GF-D8 (cell line): ENCODE data around the gene OSBPL3.
A peak's percentile ranks its signal among the peaks of the same experiment; 100 is the strongest.

Experiments
- DNase-seq: peaks from one replicate; lab custom pipeline; 2025; lab: John Stamatoyannopoulos, UW

The OSBPL3 gene

GRCh38 chr7:24952464-24952863 lies 27.5 kb downstream of the OSBPL3 start:
- no peak for DNase-seq

- no peak for DNase-seq
Observed at GRCh38 chr7:24951441-24951980, 28.5 kb downstream of the OSBPL3 start.

- DNase-seq: no peak
Observed at GRCh38 chr7:24949884-24950283, 30.1 kb downstream of the OSBPL3 start.

- no peak for DNase-seq
Observed at GRCh38 chr7:24948739-24949138, 31.2 kb downstream of the OSBPL3 start.

GRCh38 chr7:24946467-24946866 lies 33.5 kb downstream of the OSBPL3 start:
- DNase-seq: no peak

GRCh38 chr7:24945899-24946298 lies 34.1 kb downstream of the OSBPL3 start:
- DNase-seq: no peak

GRCh38 chr7:24943096-24943948 lies 36.7 kb downstream of the OSBPL3 start:
- no peak for DNase-seq

- DNase-seq: no peak
Observed at GRCh38 chr7:24942226-24942625, 37.8 kb downstream of the OSBPL3 start.

GRCh38 chr7:24939416-24939815 lies 40.6 kb downstream of the OSBPL3 start:
- DNase-seq: peak; percentile 47

- DNase-seq: no peak
Observed at GRCh38 chr7:24936121-24936824, 43.7 kb downstream of the OSBPL3 start.

GRCh38 chr7:24933298-24933697 lies 46.7 kb downstream of the OSBPL3 start:
- no peak for DNase-seq

GRCh38 chr7:24932815-24933214 lies 47.2 kb downstream of the OSBPL3 start:
- DNase-seq: no peak

- DNase-seq: no peak
Observed at GRCh38 chr7:24932389-24932788, 47.6 kb downstream of the OSBPL3 start.

- DNase-seq: no peak
Observed at GRCh38 chr7:24931844-24932243, 48.1 kb downstream of the OSBPL3 start.

- no peak for DNase-seq
Observed at GRCh38 chr7:24930856-24931255, 49.1 kb downstream of the OSBPL3 start.

- no peak for DNase-seq
Observed at GRCh38 chr7:24926623-24927524, 53.1 kb downstream of the OSBPL3 start.

- peak; percentile 87 for DNase-seq
Observed at GRCh38 chr7:24924375-24924774, 55.6 kb downstream of the OSBPL3 start.

- DNase-seq: no peak
Observed at GRCh38 chr7:24923172-24923865, 56.7 kb downstream of the OSBPL3 start.

GRCh38 chr7:24922099-24922773 lies 57.7 kb downstream of the OSBPL3 start:
- DNase-seq: no peak

- no peak for DNase-seq
Observed at GRCh38 chr7:24921362-24921679, 58.7 kb downstream of the OSBPL3 start.
